ENCODE measurements around the gene DNM1L. TPM values are rescaled to one million over a fixed set of nuclear protein-coding genes. Genes with fewer than 3 reads are reported as not detected.

DNM1L gene
- total RNA-seq, 1 donor from 2014 or later = 92.1 TPM

- TF ChIP-seq CTCF (IDR thresholded peaks at IDR 0.05; ENCODE audit: insufficient read depth, low read depth, low read length) (no peak), EZH2 (IDR thresholded peaks at IDR 0.05; ENCODE audit: insufficient read depth, low read length) (no peak)
- no peak overlapping the region for H3K27ac ChIP-seq (ENCODE audit: low read depth, low read length)
- H3K9ac ChIP-seq (ENCODE audit: low read length) = no peak overlapping the region
- H3K79me2 ChIP-seq (ENCODE audit: insufficient read depth, low read length) = no peaks in the 10 kb centered on the region
- Mint-ChIP-seq H3K4me1 (ENCODE audit: low read depth, unreplicated experiment) (no peaks in the 10 kb centered on the region), H3K36me3 (ENCODE audit: low read depth, unreplicated experiment) (peaks cover 4% of the 10 kb centered on the region), H3K27me3 (ENCODE audit: low read depth, unreplicated experiment) (no peaks in the 10 kb centered on the region), H3K27ac (ENCODE audit: unreplicated experiment) (no peak overlapping the region), H3K9me3 (ENCODE audit: unreplicated experiment) (peaks cover 2% of the 10 kb centered on the region), H3K4me3 (ENCODE audit: unreplicated experiment) (no peak overlapping the region)
- H2AFZ ChIP-seq (ENCODE audit: low read depth, low read length) = no peak overlapping the region
- H3K4me1 ChIP-seq (ENCODE audit: insufficient read depth, low read length) = no peaks in the 10 kb centered on the region
- no peak overlapping the region for H3K4me2 ChIP-seq (ENCODE audit: low read length)
- H3K27me3 ChIP-seq (ENCODE audit: insufficient read depth, low read length) = no peaks in the 10 kb centered on the region
- FAIRE-seq (no peak), DNase-seq (ENCODE audit: low read depth) (no peak)
- H4K20me1 ChIP-seq (ENCODE audit: insufficient read depth, low read length) = no peaks in the 10 kb centered on the region
- no peak overlapping the region for H3K4me3 ChIP-seq (ENCODE audit: insufficient read depth, low read depth, low read length)
- H3K36me3 ChIP-seq (ENCODE audit: insufficient read depth, low read length) = no peaks in the 10 kb centered on the region
- H3K9me3 ChIP-seq (ENCODE audit: insufficient read depth, low read depth, low read length) = no peaks in the 10 kb centered on the region
Measured at GRCh38 chr12:32788405-32788804, 109.3 kb downstream of the DNM1L start.

GRCh38 chr12:32789446-32789845 lies 110.3 kb downstream of the DNM1L start:
- Mint-ChIP-seq H3K36me3 (ENCODE audit: low read depth, unreplicated experiment) (peaks cover 4% of the 10 kb centered on the region), H3K27me3 (ENCODE audit: low read depth, unreplicated experiment) (no peaks in the 10 kb centered on the region), H3K4me3 (ENCODE audit: unreplicated experiment) (no peak overlapping the region), H3K4me1 (ENCODE audit: low read depth, unreplicated experiment) (no peaks in the 10 kb centered on the region), H3K9me3 (ENCODE audit: unreplicated experiment) (peaks cover 2% of the 10 kb centered on the region), H3K27ac (ENCODE audit: unreplicated experiment) (no peak overlapping the region)
- DNase-seq (ENCODE audit: low read depth) (no peak), FAIRE-seq (no peak)
- Histone ChIP-seq H3K9me3 (ENCODE audit: insufficient read depth, low read depth, low read length) (no peaks in the 10 kb centered on the region), H3K27me3 (ENCODE audit: insufficient read depth, low read length) (no peaks in the 10 kb centered on the region), H3K4me3 (ENCODE audit: insufficient read depth, low read depth, low read length) (no peak overlapping the region), H4K20me1 (ENCODE audit: insufficient read depth, low read length) (no peaks in the 10 kb centered on the region), H3K36me3 (ENCODE audit: insufficient read depth, low read length) (no peaks in the 10 kb centered on the region), H3K9ac (ENCODE audit: low read length) (no peak overlapping the region), H2AFZ (ENCODE audit: low read depth, low read length) (no peak overlapping the region), H3K4me2 (ENCODE audit: low read length) (no peak overlapping the region), H3K4me1 (ENCODE audit: insufficient read depth, low read length) (no peaks in the 10 kb centered on the region), H3K27ac (ENCODE audit: low read depth, low read length) (no peak overlapping the region), H3K79me2 (ENCODE audit: insufficient read depth, low read length) (no peaks in the 10 kb centered on the region)
- no peak for TF ChIP-seq CTCF (IDR thresholded peaks at IDR 0.05; ENCODE audit: insufficient read depth, low read depth, low read length)
- TF ChIP-seq EZH2 (IDR thresholded peaks at IDR 0.05; ENCODE audit: insufficient read depth, low read length) = no peak

GRCh38 chr12:32789916-32790315 lies 110.8 kb downstream of the DNM1L start:
- Mint-ChIP-seq H3K27me3 (ENCODE audit: low read depth, unreplicated experiment) (no peaks in the 10 kb centered on the region), H3K27ac (ENCODE audit: unreplicated experiment) (no peak overlapping the region), H3K9me3 (ENCODE audit: unreplicated experiment) (peaks cover 2% of the 10 kb centered on the region), H3K36me3 (ENCODE audit: low read depth, unreplicated experiment) (peaks cover 4% of the 10 kb centered on the region), H3K4me3 (ENCODE audit: unreplicated experiment) (no peak overlapping the region), H3K4me1 (ENCODE audit: low read depth, unreplicated experiment) (no peaks in the 10 kb centered on the region)
- FAIRE-seq = no peak
- Histone ChIP-seq H3K9ac (ENCODE audit: low read length) (no peak overlapping the region), H2AFZ (ENCODE audit: low read depth, low read length) (no peak overlapping the region), H3K4me2 (ENCODE audit: low read length) (no peak overlapping the region), H3K36me3 (ENCODE audit: insufficient read depth, low read length) (no peaks in the 10 kb centered on the region), H3K4me3 (ENCODE audit: insufficient read depth, low read depth, low read length) (no peak overlapping the region), H3K4me1 (ENCODE audit: insufficient read depth, low read length) (no peaks in the 10 kb centered on the region), H4K20me1 (ENCODE audit: insufficient read depth, low read length) (no peaks in the 10 kb centered on the region), H3K27ac (ENCODE audit: low read depth, low read length) (no peak overlapping the region), H3K9me3 (ENCODE audit: insufficient read depth, low read depth, low read length) (no peaks in the 10 kb centered on the region), H3K79me2 (ENCODE audit: insufficient read depth, low read length) (no peaks in the 10 kb centered on the region), H3K27me3 (ENCODE audit: insufficient read depth, low read length) (no peaks in the 10 kb centered on the region)
- DNase-seq (ENCODE audit: low read depth) = no peak
- TF ChIP-seq EZH2 (IDR thresholded peaks at IDR 0.05; ENCODE audit: insufficient read depth, low read length) (no peak), CTCF (IDR thresholded peaks at IDR 0.05; ENCODE audit: insufficient read depth, low read depth, low read length) (no peak)

All from astrocyte (in vitro differentiated cells and primary cell).